ENCODE data around the gene CINP.
A peak's percentile ranks its signal among the peaks of the same experiment; 100 is the strongest.

The CINP gene

DNA sequence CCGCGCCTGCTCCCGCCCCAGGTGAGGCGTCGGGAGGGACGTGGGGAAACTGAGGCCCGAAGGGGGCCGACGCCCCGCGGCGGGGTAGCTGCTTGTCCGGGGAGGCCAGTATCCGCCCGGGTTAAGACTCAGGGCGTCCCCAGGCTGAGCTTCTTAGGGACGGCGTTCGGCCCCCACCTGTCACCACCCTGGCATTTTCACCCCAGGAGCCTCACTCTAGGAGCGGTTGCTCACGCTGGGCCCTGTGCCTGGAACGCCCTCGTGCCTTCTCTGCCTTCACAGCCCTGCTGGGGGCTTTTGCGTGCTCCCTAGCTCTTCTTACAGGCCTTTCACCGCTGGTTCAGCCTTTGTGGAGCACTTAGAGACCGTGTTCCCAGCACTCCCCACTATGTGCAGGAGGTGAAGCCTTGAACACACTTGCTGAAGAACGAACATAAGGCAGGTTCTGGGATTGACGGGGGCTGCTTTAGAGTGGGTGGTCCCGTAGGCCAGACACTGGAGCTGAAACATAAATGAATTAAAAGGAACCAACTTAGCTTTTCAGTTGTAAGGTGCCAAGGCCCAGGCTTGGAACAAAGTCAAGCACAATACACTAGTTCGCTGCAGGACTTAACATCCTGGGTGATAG is 42.5 kb downstream of the CINP start:
- Histone ChIP-seq H3K4me3 (ENCODE audit: low read depth in 1 of 2, low read length in 2 of 2) (peak overlapping the region; percentile 65 to 75), H3K4me1 (ENCODE audit: control insufficient read depth in 1 of 2, insufficient read depth in 2 of 2, low read length in 2 of 2) (peaks cover 13 to 28% of the 10 kb centered on the region in 2 donors), H3K9me3 (ENCODE audit: control insufficient read depth in 1 of 2, low read length in 2 of 2) (no peaks in the 10 kb centered on the region), H3K27ac (ENCODE audit: low read length) (peak overlapping the region; percentile 90), H3K27me3 (ENCODE audit: low read depth, low read length) (no peaks in the 10 kb centered on the region), H3K36me3 (ENCODE audit: control insufficient read depth in 1 of 2, insufficient read depth in 2 of 2, low read length in 2 of 2) (no peaks in the 10 kb centered on the region)

- peak within 1 kb of the TSS; percentile 98 for H3K27ac ChIP-seq (ENCODE audit: low read length)
- H3K4me3 ChIP-seq (ENCODE audit: low read depth in 1 of 2, low read length in 2 of 2) = peak within 1 kb of the TSS; percentile 75 to 94
- no peaks in the 10 kb centered on the region for H3K36me3 ChIP-seq (ENCODE audit: control insufficient read depth in 1 of 2, insufficient read depth in 2 of 2, low read length in 2 of 2)
- H3K9me3 ChIP-seq (ENCODE audit: control insufficient read depth in 1 of 2, low read length in 2 of 2) = no peaks in the 10 kb centered on the region
- no peaks in the 10 kb centered on the region for H3K27me3 ChIP-seq (ENCODE audit: low read depth, low read length)
- peaks cover 13 to 33% of the 10 kb centered on the region in 2 donors for H3K4me1 ChIP-seq (ENCODE audit: control insufficient read depth in 1 of 2, insufficient read depth in 2 of 2, low read length in 2 of 2)
Measured at GRCh38 chr14:102319351-102320032, 43.2 kb downstream of the CINP start, which contains the start of gene ZNF839. TSS of gene ZNF839 (plus strand) at chr14:102319746. CDS start at chr14:102319766, 20 bp downstream.

DNA sequence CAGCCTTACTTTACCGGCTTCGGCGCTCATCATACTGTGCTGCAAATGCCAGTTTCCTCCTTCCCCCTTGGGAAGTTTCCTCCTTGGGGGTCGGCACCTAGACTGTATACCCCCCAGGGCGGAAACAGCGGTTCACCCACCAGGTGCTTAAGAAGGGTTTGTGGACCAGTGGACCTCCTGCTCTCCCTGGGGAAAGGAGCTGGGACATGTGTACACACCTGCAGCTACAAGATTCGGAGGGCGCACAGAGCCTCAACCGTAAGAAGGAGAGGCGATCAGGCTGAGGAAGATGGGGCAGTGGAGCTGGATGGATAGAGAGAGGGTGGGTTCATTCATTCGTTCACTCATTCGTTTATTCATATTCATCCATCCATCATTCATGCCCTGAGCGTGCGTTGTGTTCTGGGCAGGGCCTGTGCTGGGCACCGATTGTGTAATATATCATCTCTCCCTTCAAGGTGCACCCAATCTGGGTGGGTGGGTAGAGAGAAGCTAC is 43.9 kb downstream of the CINP start:
- Histone ChIP-seq H3K27me3 (ENCODE audit: low read depth, low read length) (no peaks in the 10 kb centered on the region), H3K27ac (ENCODE audit: low read length) (peak overlapping the region; percentile 98)

DNA sequence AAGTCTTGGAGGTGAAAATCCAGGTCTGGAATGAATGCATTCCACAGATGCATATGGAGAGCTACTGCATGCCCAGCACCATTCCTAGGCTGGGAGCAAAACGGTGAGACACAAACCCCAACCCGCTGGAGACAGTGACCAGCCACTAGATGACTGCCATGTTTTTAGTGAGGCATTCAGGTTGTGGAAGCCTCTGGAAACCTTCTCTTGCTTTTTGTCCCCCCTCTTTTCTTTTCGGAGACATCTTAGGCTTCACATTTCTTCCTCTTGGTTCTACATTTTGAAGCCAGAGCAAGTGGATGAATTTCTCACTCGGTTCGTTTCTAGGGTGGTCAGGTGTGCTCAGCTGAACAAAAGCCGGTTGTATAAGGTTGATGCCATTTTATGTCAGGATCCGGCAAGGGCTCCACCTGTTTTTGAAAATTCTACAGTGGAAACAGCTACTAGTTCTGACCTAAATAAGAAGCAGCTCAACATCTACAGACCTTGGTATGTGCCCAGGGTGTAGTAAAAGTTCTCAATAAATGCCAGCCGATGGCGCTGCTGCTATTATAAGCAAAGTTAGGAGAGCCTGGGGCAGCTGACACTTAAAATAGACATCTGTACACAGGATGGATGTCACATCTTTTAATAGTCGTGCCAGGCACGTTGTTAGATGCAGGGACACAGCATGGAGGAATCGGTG is 45.0 kb downstream of the CINP start:
- peak overlapping the region; percentile 76 for H3K27ac ChIP-seq (ENCODE audit: low read length)
- H3K36me3 ChIP-seq (ENCODE audit: control insufficient read depth in 1 of 2, insufficient read depth in 2 of 2, low read length in 2 of 2) = no peaks in the 10 kb centered on the region
- H3K9me3 ChIP-seq (ENCODE audit: control insufficient read depth in 1 of 2, low read length in 2 of 2) = no peaks in the 10 kb centered on the region
- no peaks in the 10 kb centered on the region for H3K27me3 ChIP-seq (ENCODE audit: low read depth, low read length)
- peaks cover 13 to 35% of the 10 kb centered on the region in 2 donors for H3K4me1 ChIP-seq (ENCODE audit: control insufficient read depth in 1 of 2, insufficient read depth in 2 of 2, low read length in 2 of 2)
- H3K4me3 ChIP-seq (ENCODE audit: low read depth in 1 of 2, low read length in 2 of 2) = peak overlapping the region; percentile 72 to 76

More for the DNA sequence above, 43.9 kb downstream of the CINP start:
- no peaks in the 10 kb centered on the region for H3K36me3 ChIP-seq (ENCODE audit: control insufficient read depth in 1 of 2, insufficient read depth in 2 of 2, low read length in 2 of 2)
- peaks cover 13 to 34% of the 10 kb centered on the region in 2 donors for H3K4me1 ChIP-seq (ENCODE audit: control insufficient read depth in 1 of 2, insufficient read depth in 2 of 2, low read length in 2 of 2)
- H3K9me3 ChIP-seq (ENCODE audit: control insufficient read depth in 1 of 2, low read length in 2 of 2) = no peaks in the 10 kb centered on the region
- H3K4me3 ChIP-seq (ENCODE audit: low read depth in 1 of 2, low read length in 2 of 2) = peak overlapping the region; percentile 75 to 94

- H3K4me1 ChIP-seq (ENCODE audit: control insufficient read depth in 1 of 2, insufficient read depth in 2 of 2, low read length in 2 of 2) = peaks cover 13 to 35% of the 10 kb centered on the region in 2 donors
- no peaks in the 10 kb centered on the region for H3K36me3 ChIP-seq (ENCODE audit: control insufficient read depth in 1 of 2, insufficient read depth in 2 of 2, low read length in 2 of 2)
- no peaks in the 10 kb centered on the region for H3K27me3 ChIP-seq (ENCODE audit: low read depth, low read length)
- H3K27ac ChIP-seq (ENCODE audit: low read length) = peak overlapping the region; percentile 76
- H3K4me3 ChIP-seq (ENCODE audit: low read depth in 1 of 2, low read length in 2 of 2) = peak overlapping the region; percentile 76 to 85
- H3K9me3 ChIP-seq (ENCODE audit: control insufficient read depth in 1 of 2, low read length in 2 of 2) = no peaks in the 10 kb centered on the region
Measured at GRCh38 chr14:102316743-102317563, 45.7 kb downstream of the CINP start.

GRCh38 chr14:102316338-102316742 is 46.4 kb downstream of the CINP start:
- no peaks in the 10 kb centered on the region for H3K27me3 ChIP-seq (ENCODE audit: low read depth, low read length)
- H3K9me3 ChIP-seq (ENCODE audit: control insufficient read depth in 1 of 2, low read length in 2 of 2) = no peaks in the 10 kb centered on the region
- no peaks in the 10 kb centered on the region for H3K36me3 ChIP-seq (ENCODE audit: control insufficient read depth in 1 of 2, insufficient read depth in 2 of 2, low read length in 2 of 2)
- H3K4me3 ChIP-seq (ENCODE audit: low read depth in 1 of 2, low read length in 2 of 2) = peak overlapping the region; percentile 76 to 85
- peaks cover 13 to 35% of the 10 kb centered on the region in 2 donors for H3K4me1 ChIP-seq (ENCODE audit: control insufficient read depth in 1 of 2, insufficient read depth in 2 of 2, low read length in 2 of 2)
- H3K27ac ChIP-seq (ENCODE audit: low read length) = no peak overlapping the region

- H3K27me3 ChIP-seq (ENCODE audit: low read depth, low read length) = no peaks in the 10 kb centered on the region
- H3K36me3 ChIP-seq (ENCODE audit: control insufficient read depth in 1 of 2, insufficient read depth in 2 of 2, low read length in 2 of 2) = no peaks in the 10 kb centered on the region
- H3K27ac ChIP-seq (ENCODE audit: low read length) = no peak overlapping the region
- H3K4me1 ChIP-seq (ENCODE audit: control insufficient read depth in 1 of 2, insufficient read depth in 2 of 2, low read length in 2 of 2) = peaks cover 6 to 25% of the 10 kb centered on the region in 2 donors
- H3K9me3 ChIP-seq (ENCODE audit: control insufficient read depth in 1 of 2, low read length in 2 of 2) = no peaks in the 10 kb centered on the region
- H3K4me3 ChIP-seq (ENCODE audit: low read depth in 1 of 2, low read length in 2 of 2) = no peak overlapping the region
Measured at GRCh38 chr14:102315121-102315520, 47.6 kb downstream of the CINP start.

DNA sequence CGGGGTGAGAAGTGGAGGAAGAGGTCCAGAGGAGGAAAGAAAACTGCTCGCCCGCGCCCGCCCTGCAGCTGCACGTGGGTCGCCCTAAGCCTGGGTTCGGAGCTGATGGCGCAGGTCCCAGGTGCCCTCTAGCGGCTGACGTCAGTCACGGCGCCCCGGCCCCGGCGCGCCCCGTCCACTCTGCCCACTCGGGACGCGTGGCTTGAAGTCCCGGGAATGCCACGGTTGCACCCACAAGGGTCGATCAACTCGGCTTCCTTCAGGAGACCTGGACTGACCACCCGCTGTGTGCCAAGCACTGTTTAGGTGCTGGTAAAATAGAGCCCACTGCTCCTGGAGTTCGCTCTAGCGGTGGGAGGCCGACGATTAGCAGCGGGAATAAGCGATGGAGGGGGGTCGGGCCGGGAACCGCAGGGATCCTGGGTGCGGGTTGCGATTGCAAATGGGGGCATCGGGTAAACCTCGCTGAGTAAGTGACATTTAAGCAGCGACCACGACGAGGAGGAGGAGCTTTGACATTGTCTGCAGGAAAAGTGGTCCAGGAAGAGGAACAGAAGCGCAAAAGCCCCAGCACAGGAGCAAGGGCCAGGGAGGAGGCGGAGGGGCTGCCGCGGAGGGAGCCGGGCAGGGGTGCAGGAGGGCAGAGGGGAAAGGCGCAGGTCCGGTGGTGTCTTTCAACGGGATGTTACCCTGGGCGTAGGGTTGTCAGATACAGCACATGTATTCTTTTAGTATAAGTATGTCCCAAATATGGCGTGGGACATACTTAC is 48.3 kb downstream of the CINP start:
- H3K4me1 ChIP-seq (ENCODE audit: control insufficient read depth in 1 of 2, insufficient read depth in 2 of 2, low read length in 2 of 2) = peaks cover 6 to 25% of the 10 kb centered on the region in 2 donors
- H3K27me3 ChIP-seq (ENCODE audit: low read depth, low read length) = no peaks in the 10 kb centered on the region
- H3K27ac ChIP-seq (ENCODE audit: low read length) = peak overlapping the region; percentile 45

DNA sequence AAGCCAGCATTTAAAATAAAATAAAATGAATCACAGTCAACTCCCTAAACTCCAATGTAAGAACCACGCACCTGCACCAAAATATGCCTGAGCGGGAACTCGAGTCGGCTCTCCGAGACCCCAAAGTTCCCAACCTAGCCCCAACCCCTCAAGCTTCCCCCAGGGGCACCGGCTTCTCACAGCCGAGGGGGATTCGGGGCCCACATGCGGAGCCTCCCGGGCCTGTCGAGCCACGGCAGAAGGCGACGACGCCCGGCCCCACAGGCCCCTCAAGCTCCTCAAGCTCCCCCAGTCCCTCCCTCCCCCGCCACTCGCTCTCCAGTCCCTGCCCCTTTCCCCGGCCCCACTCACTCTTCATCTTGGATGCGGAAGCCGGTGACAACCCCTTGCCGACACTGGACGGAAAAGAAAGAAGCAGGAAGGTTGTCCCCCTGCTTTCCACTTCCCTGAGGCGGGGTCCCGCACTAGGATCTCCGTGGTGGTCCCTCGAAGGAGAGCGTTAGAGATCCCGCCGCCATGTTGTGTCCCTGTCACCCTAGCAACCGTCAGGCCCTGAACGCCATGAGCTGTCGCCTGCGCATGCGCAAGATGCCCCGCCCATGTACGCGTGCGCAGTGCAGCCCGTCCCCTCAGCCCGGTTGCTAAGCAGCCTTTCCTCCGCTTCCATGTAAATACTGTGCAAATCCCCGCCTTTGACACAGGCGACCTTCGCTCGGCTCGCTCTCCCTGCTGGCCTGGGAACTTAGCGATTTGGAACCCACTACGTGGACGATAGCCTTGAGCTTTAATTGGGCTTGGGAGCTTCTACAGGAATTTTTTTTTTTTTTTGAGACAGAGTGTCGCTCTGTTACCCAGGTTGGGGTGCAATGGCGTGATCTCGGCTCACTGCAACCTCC is 57.8 kb downstream of the CINP start, which contains the start of gene MOK:
MOK (minus strand) TSS at position 554 of the 896 bp plus-strand sequence; CDS start at position 358, 196 bp downstream.
- Histone ChIP-seq H3K27me3 (ENCODE audit: low read depth, low read length) (no peaks in the 10 kb centered on the region), H3K4me3 (ENCODE audit: low read depth in 1 of 2, low read length in 2 of 2) (peak within 1 kb of the TSS; percentile 91 to 97), H3K27ac (ENCODE audit: low read length) (no peak within 1 kb of the TSS), H3K9me3 (ENCODE audit: control insufficient read depth in 1 of 2, low read length in 2 of 2) (no peaks in the 10 kb centered on the region), H3K36me3 (ENCODE audit: control insufficient read depth in 1 of 2, insufficient read depth in 2 of 2, low read length in 2 of 2) (no peaks in the 10 kb centered on the region), H3K4me1 (ENCODE audit: control insufficient read depth in 1 of 2, insufficient read depth in 2 of 2, low read length in 2 of 2) (peaks cover 0 to 6% of the 10 kb centered on the region in 2 donors)

More for the DNA sequence above, 48.3 kb downstream of the CINP start:
- no peaks in the 10 kb centered on the region for H3K9me3 ChIP-seq (ENCODE audit: control insufficient read depth in 1 of 2, low read length in 2 of 2)
- peak overlapping the region; percentile 68 to 76 for H3K4me3 ChIP-seq (ENCODE audit: low read depth in 1 of 2, low read length in 2 of 2)
- H3K36me3 ChIP-seq (ENCODE audit: control insufficient read depth in 1 of 2, insufficient read depth in 2 of 2, low read length in 2 of 2) = no peaks in the 10 kb centered on the region

Data from muscle layer of duodenum (tissue), 2 donors.